ENCODE measurements around the gene KANSL1.

KANSL1 gene

DNA sequence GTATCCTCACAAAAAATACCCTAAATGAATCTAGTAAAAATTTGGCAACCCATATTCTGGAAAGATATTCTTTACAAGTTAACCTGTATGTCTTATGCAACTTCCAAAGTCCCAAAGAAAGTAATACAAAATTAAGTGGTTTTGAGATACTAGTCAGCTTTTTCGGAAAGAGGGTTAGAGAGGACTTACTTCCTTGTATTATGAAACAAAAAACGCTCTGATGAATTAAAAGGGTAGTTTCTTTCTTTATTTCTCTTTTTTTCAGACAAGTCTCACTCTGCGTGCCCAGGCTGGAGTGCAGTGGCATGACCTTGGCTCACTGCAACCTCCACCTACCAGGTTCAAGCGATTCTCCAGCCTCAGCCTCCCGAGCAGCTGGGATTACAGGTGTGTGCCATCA, 51.6 kb downstream of the KANSL1 start:
- in situ Hi-C loops (cut with HindIII; ENCODE audit: low sequenced_read_pairs), result no loop called here

DNA sequence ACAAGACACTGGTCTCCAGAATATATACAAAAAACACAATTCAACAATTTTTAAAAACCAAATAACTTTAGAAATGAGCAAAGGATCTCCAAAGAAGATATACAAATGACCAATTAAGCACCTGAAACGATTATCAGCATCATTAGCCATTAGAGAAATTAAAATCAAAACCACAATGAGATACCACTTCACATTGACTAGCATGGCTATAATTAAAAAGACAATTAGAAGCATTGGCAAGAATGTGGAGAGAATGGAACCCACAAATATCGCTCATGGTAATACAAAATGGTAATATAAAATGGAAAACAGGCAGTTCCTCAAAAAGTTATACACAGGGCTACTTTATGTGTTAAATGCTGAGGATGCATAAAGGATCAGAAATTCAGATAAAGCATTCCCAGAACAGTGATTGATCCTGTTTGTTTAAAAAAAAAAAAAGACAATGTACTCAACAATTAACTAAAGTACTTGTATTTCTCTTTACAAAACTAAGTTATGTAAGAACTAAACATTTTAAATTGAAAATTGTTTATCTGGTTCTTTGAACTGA, 52.5 kb downstream of the KANSL1 start:
- in situ Hi-C loops (cut with HindIII; ENCODE audit: low sequenced_read_pairs), result no loop called here

DNA sequence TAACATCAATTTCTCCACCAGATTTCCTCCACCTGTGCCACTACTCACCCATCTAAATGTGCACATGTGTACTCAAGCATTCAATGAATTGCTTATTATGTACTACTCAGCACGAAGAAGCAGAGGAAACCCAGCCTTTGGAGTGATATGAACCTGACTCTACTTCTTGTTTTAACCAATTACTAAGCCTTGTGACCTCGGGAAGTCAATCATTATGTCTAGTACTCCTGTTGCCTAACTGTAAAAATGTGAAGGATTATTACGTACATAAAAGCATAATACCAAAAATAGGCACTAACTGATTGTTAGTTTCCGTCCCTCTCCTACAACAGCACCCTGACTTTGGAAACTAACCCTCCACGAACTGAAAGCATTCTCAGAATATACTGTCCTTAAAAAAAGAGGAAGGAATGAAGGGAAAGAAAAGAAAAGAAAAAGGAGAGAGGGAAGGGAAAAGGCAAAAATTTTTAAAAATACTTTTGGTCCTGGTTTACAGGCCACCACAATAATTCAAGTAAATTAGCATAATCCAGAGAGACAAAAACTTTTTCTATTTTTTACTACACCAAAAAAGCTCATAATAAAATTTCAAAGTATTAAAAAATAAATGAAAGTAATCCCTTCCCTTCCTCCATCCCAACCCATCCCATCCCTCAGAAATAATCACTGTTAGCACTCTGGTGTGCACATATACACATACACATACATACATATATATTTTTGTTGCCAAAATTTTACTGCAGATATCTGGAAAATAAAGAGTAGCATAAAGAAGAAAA, 53.6 kb downstream of the KANSL1 start:
- in situ Hi-C loops (cut with HindIII; ENCODE audit: low sequenced_read_pairs), result no loop called here

DNA sequence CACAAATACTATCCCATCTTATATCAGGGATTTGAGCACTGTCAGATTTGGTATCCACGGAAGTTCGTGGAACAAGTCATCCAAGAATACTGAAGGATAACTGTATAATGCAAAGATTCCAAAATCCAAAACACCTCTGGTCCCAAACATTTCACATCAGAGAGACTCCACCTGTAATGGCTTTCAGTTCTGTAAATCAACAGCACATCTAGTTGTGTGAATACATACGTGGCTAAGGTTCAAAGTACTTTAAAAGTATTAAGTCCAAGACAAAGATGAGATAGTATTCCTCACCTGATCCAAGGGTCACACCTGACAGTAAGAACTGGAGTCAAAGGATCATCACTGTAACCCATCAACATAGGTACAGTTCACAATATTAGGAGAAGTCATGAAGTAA, 54.8 kb downstream of the KANSL1 start:
- in situ Hi-C loops (cut with HindIII; ENCODE audit: low sequenced_read_pairs), result no loop called here

DNA sequence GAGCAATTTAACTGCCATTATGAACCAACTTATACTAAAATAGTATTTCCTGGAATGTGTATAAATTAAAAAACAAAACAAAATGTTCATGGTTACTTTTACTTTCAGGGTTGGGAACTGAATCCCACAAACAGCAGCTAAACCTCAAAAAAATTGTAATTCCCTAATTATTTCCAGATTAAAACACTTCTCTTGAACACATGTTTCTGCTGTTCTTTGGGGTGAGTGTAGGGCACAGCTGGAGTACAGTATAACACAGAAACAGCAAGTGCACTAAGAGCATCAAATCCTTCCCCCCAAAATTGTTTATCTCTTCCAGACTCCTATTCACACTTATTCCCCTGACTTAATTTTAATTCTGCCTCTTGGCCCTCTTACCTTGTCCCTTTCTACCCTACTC, 56.4 kb downstream of the KANSL1 start:
- in situ Hi-C loops (cut with HindIII; ENCODE audit: low sequenced_read_pairs), result no loop called here

DNA sequence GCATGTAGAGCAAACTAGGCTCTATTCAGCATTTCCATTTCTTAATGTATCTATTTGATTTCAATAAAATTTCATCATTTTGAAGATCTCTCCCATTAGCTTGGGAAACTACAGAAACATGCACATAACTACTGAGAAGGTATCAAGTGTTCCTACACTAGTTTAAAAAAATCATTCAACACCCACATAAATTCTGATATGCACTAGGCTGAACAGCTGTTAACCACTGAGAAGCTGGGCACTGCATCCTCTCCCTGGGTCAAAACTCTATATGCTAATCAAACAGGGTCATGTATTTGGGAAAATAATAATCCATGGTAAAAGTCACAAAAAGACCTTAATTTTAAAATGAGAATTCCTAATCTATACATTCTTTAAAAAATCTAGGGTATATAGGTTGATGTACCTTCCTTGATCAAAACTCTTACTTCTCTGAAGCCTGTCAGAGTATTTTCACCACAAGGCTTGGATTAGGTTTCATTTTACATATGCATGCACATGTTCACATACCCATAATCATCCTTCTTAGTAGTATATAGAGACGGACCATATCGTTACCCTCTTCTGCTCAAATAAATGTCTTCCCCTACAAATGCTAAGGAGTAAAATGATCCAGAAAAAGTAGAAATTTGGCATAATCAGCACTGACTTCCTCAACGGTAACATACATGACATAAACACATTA, 57.2 kb downstream of the KANSL1 start:
- in situ Hi-C loops (cut with HindIII; ENCODE audit: low sequenced_read_pairs), result no loop called here

DNA sequence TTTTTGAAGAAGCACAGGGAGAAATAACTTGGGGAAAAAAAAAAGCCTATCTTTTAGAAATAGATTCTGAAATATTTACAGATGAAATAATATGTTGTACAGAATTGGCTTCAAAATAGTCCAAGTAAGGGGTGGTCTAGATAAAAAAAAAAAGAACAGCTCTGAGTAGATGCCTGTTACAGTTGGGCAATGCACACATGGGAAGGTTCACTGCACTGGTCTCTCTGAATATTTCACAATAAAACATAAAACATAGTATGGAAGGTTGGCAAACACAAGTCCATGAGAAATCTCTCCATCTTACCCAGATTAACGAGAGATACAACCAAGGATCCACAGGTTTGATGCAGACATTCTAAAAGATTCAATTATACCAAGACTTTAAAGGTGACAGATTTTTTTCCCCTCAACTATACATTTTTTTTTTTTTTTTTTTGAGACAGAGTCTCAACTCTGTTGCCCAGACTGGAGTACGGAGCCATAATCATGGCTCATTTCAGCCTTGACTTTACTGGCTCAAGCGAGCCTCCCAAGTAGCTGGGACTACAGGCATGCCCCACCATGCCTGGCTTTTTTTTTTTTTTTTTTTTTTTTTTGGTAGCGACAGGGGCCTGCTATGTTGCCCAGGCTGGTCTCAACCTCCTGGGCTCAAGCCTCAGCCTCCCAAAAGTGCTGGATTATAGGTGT, 58.0 kb downstream of the KANSL1 start:
- in situ Hi-C loops (cut with HindIII; ENCODE audit: low sequenced_read_pairs), result no loop called here

DNA sequence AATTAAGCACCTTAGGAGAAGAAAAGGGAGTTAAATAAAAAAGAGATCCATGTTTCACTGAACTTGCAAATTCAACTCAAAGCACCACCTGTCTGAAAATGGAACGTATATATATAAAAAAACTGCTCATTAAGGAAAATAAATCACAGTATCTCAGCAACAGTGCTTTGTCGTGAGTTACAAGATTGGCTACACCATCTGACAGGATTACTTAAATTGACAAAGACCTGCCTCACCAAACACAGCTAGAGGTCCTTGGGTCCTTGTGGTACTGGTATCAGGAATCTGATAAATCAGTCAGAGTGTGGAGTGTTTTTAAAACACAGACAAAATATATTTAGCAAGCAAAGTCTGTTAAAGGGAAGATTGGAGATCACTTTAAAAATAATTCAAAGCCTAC, 63.9 kb downstream of the KANSL1 start:
- in situ Hi-C loops (cut with HindIII; ENCODE audit: low sequenced_read_pairs), result no loop called here

DNA sequence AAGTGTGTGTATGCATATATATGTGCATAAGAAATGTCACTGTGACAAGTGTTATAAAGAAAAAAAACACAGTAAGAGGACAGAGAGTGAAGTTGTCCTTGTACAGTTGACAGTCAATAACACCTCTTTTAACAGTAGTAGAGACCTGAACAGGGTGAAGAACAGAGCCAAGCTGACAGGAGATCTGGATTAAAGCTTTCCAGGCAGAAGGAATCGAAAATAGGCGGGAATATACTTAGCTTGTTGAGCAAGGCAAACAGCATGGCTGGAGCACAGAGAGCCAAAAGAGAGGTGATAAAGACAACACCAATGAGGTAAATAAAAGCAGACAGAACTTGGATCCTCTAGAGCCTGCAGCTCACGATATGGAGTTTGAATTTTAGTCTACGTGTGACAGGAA, 64.8 kb downstream of the KANSL1 start:
- in situ Hi-C loops (cut with HindIII; ENCODE audit: low sequenced_read_pairs), result no loop called here

DNA sequence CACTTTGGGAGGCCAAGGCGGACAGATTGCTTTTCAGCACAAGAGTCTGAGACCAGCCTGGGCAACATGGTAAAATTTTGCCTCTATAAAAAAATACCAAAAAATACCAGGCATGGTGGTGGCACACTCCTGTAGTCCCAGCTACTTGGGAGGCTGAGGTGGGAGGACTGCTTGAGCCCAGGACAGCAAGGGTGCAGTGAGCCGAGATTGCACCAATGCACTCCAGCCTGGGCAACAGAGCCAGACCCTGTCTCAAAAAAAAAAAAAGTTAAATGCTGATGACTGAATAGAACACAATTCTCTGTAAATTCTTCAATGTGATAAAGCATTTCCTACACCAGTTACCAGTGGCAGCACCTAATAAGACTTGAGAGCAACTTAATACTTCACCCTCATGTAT, 65.7 kb downstream of the KANSL1 start:
- in situ Hi-C loops (cut with HindIII; ENCODE audit: low sequenced_read_pairs), result no loop called here

DNA sequence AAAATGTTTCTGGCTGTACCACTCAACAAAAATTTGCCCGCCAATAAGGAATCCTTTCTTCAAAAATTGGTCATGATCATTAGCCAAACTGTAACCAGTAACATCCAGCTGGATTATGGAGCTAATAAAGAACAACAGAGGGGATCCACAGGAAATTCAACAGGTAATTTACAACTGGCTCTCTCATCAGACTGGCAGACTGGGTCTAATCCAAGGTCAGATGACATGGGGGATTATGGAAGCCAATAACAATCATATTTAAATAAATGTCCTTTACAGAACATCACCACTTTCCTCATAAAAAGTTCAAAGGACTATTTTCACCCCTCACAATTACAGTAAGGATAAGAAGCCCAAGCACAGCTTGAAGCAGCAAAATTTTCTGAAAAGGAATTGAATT, 66.4 kb downstream of the KANSL1 start:
- in situ Hi-C loops (cut with HindIII; ENCODE audit: low sequenced_read_pairs), result no loop called here

DNA sequence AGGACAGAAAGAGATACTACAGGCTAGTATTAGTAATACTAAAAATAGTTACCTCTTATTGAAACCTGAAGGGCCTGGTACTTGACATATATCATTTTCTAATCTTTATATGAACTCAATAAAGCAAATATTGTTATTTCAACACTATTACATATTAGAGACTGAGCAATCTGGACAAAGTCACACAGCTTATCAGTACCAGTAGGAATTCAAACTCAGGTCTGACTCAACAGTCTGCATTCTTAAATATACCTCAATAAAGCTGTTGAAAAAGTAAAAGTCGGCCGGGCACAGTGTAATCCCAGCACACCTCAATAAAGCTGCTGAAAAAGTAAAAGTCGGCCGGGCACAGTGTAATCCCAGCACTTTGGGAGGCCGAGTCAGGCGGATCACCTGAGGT, 67.4 kb downstream of the KANSL1 start:
- in situ Hi-C loops (cut with HindIII; ENCODE audit: low sequenced_read_pairs), result no loop called here

DNA sequence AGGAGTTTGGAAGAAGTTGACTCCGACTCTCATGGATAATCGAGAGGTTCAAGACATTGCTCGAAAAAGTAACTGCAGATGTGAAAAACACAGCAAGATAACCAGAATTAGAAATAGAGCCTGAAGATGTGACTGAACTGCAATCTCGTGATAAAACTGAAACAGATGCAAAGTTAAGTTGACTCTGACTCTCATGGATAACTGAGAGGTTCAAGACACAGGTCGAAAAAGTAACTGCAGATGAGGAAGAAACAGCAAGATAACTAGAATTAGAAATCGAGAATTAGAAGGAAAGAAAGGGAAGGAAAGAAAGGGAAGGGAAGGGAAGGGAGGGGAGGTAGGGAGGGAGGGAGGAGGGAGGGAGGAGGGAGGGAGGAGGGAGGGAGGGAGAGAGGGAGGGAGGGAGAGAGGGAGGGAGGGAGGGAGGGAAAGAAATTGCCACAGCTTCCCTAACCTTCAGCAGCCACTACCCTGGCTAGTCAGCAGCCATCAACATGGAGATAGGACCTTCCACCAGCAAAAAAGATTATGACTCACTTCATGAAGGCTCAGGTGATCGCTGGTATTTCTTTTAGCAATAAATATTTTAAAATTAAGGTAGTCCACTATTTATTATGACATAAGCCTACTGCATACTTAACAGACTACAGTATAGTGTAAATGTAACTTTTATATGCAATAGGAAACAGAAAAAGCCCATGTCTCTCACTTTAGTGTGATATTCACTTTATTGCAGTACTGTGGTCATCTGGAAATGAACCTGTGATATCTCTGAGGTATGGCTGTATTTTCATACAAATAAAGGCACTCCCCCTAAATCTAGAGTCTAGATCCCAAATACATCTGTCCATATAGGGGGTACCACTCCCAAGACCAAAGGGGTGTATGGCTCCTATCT, 68.3 kb downstream of the KANSL1 start:
- in situ Hi-C loops (cut with HindIII; ENCODE audit: low sequenced_read_pairs), result no loop called here

DNA sequence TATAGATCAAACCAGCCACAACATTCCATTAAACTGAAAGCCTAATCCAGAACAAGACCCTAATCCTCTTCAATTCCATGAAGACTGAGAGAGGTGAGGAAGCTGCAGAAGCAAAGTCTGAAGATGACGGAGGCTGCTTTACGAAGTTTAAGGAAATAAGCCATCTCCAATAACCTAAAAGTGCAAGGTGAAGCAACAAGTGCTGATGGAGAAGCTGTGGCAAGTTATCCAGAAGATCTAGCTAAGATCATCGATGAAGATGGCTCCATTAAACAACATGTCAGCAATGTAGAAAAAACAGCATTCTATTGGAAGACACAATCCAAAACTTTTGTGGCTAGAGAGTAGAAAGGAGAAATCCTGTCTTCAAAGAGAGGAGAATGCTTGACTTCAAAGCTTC, 69.6 kb downstream of the KANSL1 start:
- in situ Hi-C loops (cut with HindIII; ENCODE audit: low sequenced_read_pairs), result no loop called here

DNA sequence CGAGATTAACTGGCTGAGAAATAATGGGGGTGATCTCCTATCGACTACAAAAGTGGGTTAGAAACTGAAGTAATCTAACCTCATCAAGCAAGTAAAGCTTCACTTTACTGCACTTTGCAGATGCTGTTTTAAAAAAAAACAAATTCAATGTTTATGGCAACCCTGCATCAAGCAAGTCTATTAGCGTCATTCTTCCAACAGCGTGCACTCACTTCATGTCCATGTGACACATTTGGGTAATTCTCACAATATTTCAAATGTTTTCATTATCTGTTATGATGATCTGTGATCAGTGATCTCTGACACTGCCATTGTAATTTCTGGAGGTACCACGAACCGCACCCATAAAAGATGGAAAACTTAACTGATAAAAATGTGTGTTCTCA, 70.8 kb downstream of the KANSL1 start:
- in situ Hi-C loops (cut with HindIII; ENCODE audit: low sequenced_read_pairs), result no loop called here

DNA sequence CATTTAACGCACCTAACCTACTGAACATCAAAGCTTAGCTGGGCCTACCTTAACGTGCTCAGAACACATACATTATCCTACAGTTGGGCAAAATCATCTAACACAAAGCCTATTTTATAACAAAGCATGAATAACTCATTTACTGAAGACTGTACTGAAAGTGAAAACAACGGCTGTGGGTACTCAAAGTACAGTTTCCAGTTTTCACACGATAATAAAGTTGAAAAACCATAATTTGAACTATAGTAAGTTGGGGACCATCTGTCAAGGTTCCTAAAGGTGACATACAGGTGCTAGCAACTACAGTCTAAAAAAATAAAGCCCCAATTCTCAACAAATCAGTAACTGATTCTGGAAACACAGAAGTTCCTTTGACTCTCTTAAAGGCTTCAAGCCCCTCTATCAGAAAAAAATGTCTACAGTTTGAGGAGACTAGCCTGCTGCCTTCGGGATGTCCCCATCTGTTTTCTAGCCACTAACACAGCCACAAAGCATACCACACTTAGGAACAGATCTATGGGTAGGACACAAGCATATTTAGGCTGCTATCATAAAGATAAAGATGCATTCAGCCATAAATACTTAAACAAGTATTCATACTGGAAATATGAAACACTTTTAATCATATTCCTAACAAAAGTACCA, 71.3 kb downstream of the KANSL1 start:
- in situ Hi-C loops (cut with HindIII; ENCODE audit: low sequenced_read_pairs), result no loop called here

DNA sequence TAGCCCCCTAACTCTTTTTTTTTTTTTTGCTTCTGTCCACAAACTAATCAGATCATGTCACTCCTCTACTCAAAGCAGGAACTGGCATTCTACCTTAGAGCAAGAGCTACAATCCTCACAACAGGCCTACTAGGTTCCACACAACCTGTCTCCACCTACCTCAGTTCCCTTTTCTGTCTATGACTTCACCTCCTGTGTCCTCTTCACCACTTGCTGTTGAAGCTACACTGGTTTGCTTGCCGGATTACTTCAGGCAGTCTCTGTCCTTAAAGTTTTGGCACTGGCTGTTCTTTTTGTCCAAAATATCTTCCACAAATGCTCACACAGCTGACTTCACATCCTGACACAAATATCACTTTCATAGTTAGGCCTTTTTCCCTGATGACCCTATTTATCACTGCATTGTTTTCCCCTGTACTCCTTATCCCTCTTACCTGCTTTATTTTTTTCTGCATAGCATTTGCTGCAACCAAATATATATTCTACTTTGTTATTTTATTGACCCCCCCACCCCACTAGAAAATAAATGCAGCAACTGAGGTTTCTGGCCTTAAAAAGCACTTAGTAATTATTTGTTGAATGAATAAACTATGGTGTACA, 72.0 kb downstream of the KANSL1 start:
- in situ Hi-C loops (cut with HindIII; ENCODE audit: low sequenced_read_pairs), result no loop called here

DNA sequence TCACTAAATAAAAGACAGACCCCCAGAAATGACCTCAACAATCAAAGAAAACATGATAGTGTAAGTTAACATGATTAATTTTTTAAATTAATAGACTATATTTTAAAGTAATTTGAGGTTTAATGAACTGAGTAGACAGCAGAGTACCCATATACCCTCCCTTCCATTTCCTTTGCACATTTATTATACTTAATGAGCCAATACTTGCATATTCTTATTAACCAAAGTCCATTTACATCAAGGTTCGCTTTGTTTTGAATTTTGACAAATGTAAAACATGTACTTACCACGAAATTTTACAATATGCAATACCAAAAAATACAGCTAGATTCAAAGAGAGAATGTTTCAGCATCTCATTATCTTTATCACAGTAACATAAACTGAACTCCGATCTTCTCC, 72.7 kb downstream of the KANSL1 start:
- in situ Hi-C loops (cut with HindIII; ENCODE audit: low sequenced_read_pairs), result no loop called here

DNA sequence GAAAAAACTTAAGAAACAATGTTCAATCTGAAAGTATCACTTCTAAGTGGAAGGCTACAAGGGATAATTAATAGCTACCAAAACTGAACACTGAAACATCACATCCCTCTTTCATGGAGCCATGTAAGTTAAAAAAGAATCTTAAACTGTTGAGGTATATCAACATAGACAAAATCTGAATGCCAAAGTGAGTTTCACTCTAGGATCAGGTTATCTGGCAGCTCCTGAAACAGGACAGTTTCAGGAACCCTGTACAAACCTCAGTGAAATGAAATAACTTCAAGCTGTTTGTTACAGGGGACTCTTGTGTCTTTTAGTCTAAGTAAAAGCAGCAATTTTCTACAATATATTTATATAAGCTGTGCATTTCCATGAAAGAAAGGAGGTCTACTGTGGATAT, 73.2 kb downstream of the KANSL1 start:
- in situ Hi-C loops (cut with HindIII; ENCODE audit: low sequenced_read_pairs), result no loop called here

DNA sequence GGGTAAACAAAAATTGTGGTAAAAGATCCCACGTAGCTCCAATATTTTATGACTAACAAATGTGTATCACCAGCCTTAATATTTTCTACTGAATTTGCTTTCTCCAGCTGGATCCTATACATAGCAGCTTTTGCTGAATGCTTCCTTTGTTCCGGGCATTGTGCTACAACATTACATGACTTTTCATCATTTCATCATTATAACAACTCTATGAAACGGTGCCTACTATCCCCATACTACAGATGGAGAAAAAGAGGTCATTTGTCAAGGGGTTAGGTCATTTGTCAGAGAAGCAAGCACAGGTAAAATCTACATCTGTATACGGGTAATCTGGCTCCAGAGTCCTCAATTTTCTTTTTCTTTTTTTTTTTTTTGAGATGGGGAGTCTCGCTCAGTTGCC, 74.3 kb downstream of the KANSL1 start:
- in situ Hi-C loops (cut with HindIII; ENCODE audit: low sequenced_read_pairs), result no loop called here
